GM06990 (cell line): ENCODE measurements around the gene GATA5.
A peak's percentile ranks its signal among the peaks of the same experiment; 100 is the strongest.

Experiments used
- DNase-seq: peaks from one replicate; pipeline ENCODE4 v3.0.0-alpha.2; 2011; ENCODE audit not compliant: insufficient read length; ENCODE audit errors: extremely low read depth
- H3K27me3 ChIP-seq: replicated peaks from 2 replicates; pipeline ENCODE4 v1.6.0; 2011; ENCODE audit warnings: low read length; ENCODE audit not compliant: control insufficient read depth, insufficient read depth
- H3K36me3 ChIP-seq: 2 replicates; pipeline ENCODE4 v1.5.1; 2011; ENCODE audit warnings: low read length; ENCODE audit not compliant: control insufficient read depth, insufficient read depth
- H3K4me3 ChIP-seq: replicated peaks from 2 replicates; pipeline ENCODE4 v1.5.1; 2011; ENCODE audit warnings: low read depth, mild to moderate bottlenecking, control low read depth, low read length
- CTCF ChIP-seq: IDR thresholded peaks from 2 replicates; pipeline ENCODE4 v1.5.1; 2011; ENCODE audit warnings: low read length, control low read depth, mild to moderate bottlenecking, inconsistent platforms; ENCODE audit not compliant: insufficient read depth, poor library complexity, severe bottlenecking

Gene GATA5

GRCh38 chr20:62499758-62500236 lies 24.0 kb upstream of the GATA5 start:
- DNase-seq = no peak
- no peaks in the 10 kb centered on the region for H3K27me3 ChIP-seq
- no peaks in the 10 kb centered on the region for H3K36me3 ChIP-seq
- no peak overlapping the region for H3K4me3 ChIP-seq
- no peak for TF ChIP-seq CTCF

DNA sequence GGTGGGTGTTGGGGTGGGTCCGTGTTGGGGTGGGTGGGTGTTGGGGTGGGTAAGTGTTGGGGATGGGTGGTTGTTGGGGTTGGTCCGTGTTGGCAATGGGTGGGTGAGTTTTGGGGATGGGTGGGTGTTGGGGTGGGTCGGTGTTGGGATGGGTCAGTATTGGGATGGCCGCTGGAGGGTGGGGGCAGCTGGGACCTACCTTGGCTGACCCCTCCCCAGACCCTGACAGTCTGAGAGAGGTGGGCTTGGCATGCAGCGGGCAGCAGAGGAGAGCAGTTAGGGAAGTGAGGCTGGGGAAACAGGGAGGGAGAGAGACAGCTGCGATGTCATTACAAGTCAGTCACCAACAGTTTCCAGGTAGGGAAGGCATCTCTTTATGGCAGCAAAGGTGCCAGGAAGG lies 23.1 kb upstream of the GATA5 start:
- no peaks in the 10 kb centered on the region for H3K27me3 ChIP-seq
- no peak overlapping the region for H3K4me3 ChIP-seq
- no peak for DNase-seq
- TF ChIP-seq CTCF = no peak
- no peaks in the 10 kb centered on the region for H3K36me3 ChIP-seq

GRCh38 chr20:62496568-62497218 lies 20.9 kb upstream of the GATA5 start:
- H3K36me3 ChIP-seq = no peaks in the 10 kb centered on the region
- no peak for DNase-seq
- no peak overlapping the region for H3K4me3 ChIP-seq
- TF ChIP-seq CTCF = peak; percentile 62
- H3K27me3 ChIP-seq = no peaks in the 10 kb centered on the region

GRCh38 chr20:62495749-62496567 lies 20.2 kb upstream of the GATA5 start:
- DNase-seq = no peak
- TF ChIP-seq CTCF = no peak
- Histone ChIP-seq H3K27me3 (no peaks in the 10 kb centered on the region), H3K36me3 (no peaks in the 10 kb centered on the region), H3K4me3 (no peak overlapping the region)

DNA sequence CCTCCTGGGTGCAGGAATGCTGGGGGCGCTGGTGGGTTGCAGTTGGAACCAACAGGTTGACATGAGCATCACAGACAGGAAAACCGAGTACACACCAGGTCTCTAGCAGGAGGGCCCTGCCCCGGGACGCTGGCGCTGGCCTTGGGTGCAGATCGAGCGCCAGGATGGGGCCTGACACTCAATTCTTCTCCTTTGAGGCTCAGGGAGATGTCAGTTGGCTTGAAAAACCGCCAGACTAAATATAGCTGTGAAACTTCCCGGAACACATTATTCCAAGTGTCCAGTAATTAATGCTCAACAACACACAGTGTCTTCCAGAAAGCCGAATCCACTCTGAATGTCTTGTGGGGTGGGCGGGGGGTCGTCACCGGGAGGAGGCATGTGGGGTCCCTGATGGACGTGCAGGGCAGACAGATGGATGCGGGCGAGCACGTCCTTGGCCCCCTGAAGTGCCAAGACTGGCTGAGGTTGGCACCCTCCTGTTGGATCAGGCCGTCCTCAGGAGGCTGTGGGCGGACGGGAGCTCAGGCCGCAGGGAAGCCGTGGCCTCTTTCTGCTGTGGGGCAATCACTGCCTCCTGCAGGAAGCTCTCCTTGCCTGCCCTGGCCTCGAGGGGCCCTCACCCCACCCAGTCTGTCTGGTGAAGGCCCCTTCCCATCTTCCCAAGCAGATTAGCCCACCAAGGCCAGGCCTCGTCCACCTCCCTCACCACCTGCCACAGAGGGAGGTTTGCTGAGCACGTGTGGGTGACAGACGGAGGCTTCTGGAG lies 19.4 kb upstream of the GATA5 start:
- no peaks in the 10 kb centered on the region for H3K27me3 ChIP-seq
- DNase-seq = no peak
- no peak for TF ChIP-seq CTCF
- no peaks in the 10 kb centered on the region for H3K36me3 ChIP-seq
- H3K4me3 ChIP-seq = no peak overlapping the region
